Astrocyte (in vitro differentiated cells and primary cell): ENCODE measurements around the gene GLB1L3. TPM values are rescaled to one million over a fixed set of nuclear protein-coding genes. Genes with fewer than 3 reads are reported as not detected.

Experiments
- DNase-seq: peaks from one replicate; pipeline ENCODE4 v3.0.0-alpha.2; 2010; ENCODE audit warnings: low read depth
- FAIRE-seq: peaks from 2 replicates; lab custom pipeline; 2011; peaks lifted over from hg19 to GRCh38; lab: Jason Lieb, UNC
- H2AFZ ChIP-seq: 2 replicates; pipeline ENCODE4 v1.6.0; 2012; ENCODE audit warnings: low read depth, low read length, inconsistent platforms
- H3K27ac ChIP-seq: 2 replicates; pipeline ENCODE4 v1.5.1; 2011; ENCODE audit warnings: low read depth, low read length, inconsistent platforms
- H3K27me3 ChIP-seq: 2 replicates; pipeline ENCODE4 v1.6.0; 2011; ENCODE audit warnings: low read length, inconsistent platforms; ENCODE audit not compliant: insufficient read depth
- H3K36me3 ChIP-seq: 2 replicates; pipeline ENCODE4 v1.5.1; 2011; ENCODE audit warnings: low read length, inconsistent platforms; ENCODE audit not compliant: insufficient read depth
- H3K4me1 ChIP-seq: 2 replicates; pipeline ENCODE4 v1.5.1; 2011; ENCODE audit warnings: low read length, inconsistent platforms; ENCODE audit not compliant: insufficient read depth
- H3K4me2 ChIP-seq: 2 replicates; pipeline ENCODE4 v1.6.0; 2012; ENCODE audit warnings: low read length, inconsistent platforms
- H3K4me3 ChIP-seq: 2 replicates; pipeline ENCODE4 v1.5.1; 2011; ENCODE audit warnings: low read depth, mild to moderate bottlenecking, low read length, inconsistent platforms; ENCODE audit not compliant: insufficient read depth
- H3K79me2 ChIP-seq: 2 replicates; pipeline ENCODE4 v1.6.0; 2012; ENCODE audit warnings: mild to moderate bottlenecking, low read length, inconsistent platforms; ENCODE audit not compliant: insufficient read depth
- H3K9ac ChIP-seq: 2 replicates; pipeline ENCODE4 v1.6.0; 2012; ENCODE audit warnings: mild to moderate bottlenecking, low read length, inconsistent platforms
- H3K9me3 ChIP-seq: 2 replicates; pipeline ENCODE4 v1.5.1; 2012; ENCODE audit warnings: low read depth, mild to moderate bottlenecking, low read length, inconsistent platforms; ENCODE audit not compliant: insufficient read depth
- H4K20me1 ChIP-seq: 2 replicates; pipeline ENCODE4 v1.6.0; 2012; ENCODE audit warnings: low read length, inconsistent platforms; ENCODE audit not compliant: insufficient read depth
- H3K27ac Mint-ChIP-seq: one replicate; pipeline ENCODE4 v1.8.0; 2021; ENCODE audit warnings: mild to moderate bottlenecking, mixed read lengths; ENCODE audit not compliant: unreplicated experiment
- H3K27me3 Mint-ChIP-seq: one replicate; pipeline ENCODE4 v1.8.0; 2021; ENCODE audit warnings: low read depth, mixed read lengths; ENCODE audit not compliant: unreplicated experiment
- H3K36me3 Mint-ChIP-seq: one replicate; pipeline ENCODE4 v1.8.0; 2021; ENCODE audit warnings: low read depth, mixed read lengths; ENCODE audit not compliant: unreplicated experiment
- H3K4me1 Mint-ChIP-seq: one replicate; pipeline ENCODE4 v1.8.0; 2021; ENCODE audit warnings: low read depth, mixed read lengths; ENCODE audit not compliant: unreplicated experiment
- H3K4me3 Mint-ChIP-seq: one replicate; pipeline ENCODE4 v1.8.0; 2021; ENCODE audit warnings: mild to moderate bottlenecking, moderate library complexity, mixed read lengths; ENCODE audit not compliant: unreplicated experiment
- H3K9me3 Mint-ChIP-seq: one replicate; pipeline ENCODE4 v1.8.0; 2021; ENCODE audit warnings: mild to moderate bottlenecking, mixed read lengths; ENCODE audit not compliant: unreplicated experiment
- EZH2 ChIP-seq: IDR thresholded peaks from 2 replicates; pipeline ENCODE4 v1.6.1; 2012; ENCODE audit warnings: mild to moderate bottlenecking, low read length, inconsistent platforms; ENCODE audit not compliant: insufficient read depth
- total RNA-seq: library from RNA; stranded (reverse); gene quantifications from 2 replicates; pipeline ENCODE4 v1.2.1, GENCODE V29; 2021
- TF ChIP-seq, protein P1 (sequence below): IDR thresholded peaks from 2 replicates; pipeline ENCODE4 v1.5.1; 2011; ENCODE audit warnings: low read depth, mild to moderate bottlenecking, inconsistent platforms, low read length, moderate library complexity; ENCODE audit not compliant: insufficient read depth

The GLB1L3 gene
- total RNA-seq, 1 donor from 2014 or later, result 0.20 TPM

GRCh38 chr11:134267461-134267860 lies 8.7 kb upstream of the GLB1L3 start:
- Histone ChIP-seq H3K27me3 (peaks cover 22% of the 10 kb centered on the region), H3K4me3 (no peak overlapping the region), H3K79me2 (no peaks in the 10 kb centered on the region), H3K36me3 (no peaks in the 10 kb centered on the region), H3K9ac (no peak overlapping the region), H3K27ac (no peak overlapping the region), H4K20me1 (peaks cover 3% of the 10 kb centered on the region), H3K4me1 (peaks cover 7% of the 10 kb centered on the region), H3K9me3 (no peaks in the 10 kb centered on the region), H3K4me2 (no peak overlapping the region), H2AFZ (no peak overlapping the region)
- Mint-ChIP-seq H3K4me3 (no peak overlapping the region), H3K4me1 (peaks cover 21% of the 10 kb centered on the region), H3K27me3 (peaks cover 20% of the 10 kb centered on the region), H3K27ac (peak overlapping the region; percentile 62), H3K9me3 (no peaks in the 10 kb centered on the region), H3K36me3 (peaks cover 3% of the 10 kb centered on the region)
- TF ChIP-seq, protein P1, sequence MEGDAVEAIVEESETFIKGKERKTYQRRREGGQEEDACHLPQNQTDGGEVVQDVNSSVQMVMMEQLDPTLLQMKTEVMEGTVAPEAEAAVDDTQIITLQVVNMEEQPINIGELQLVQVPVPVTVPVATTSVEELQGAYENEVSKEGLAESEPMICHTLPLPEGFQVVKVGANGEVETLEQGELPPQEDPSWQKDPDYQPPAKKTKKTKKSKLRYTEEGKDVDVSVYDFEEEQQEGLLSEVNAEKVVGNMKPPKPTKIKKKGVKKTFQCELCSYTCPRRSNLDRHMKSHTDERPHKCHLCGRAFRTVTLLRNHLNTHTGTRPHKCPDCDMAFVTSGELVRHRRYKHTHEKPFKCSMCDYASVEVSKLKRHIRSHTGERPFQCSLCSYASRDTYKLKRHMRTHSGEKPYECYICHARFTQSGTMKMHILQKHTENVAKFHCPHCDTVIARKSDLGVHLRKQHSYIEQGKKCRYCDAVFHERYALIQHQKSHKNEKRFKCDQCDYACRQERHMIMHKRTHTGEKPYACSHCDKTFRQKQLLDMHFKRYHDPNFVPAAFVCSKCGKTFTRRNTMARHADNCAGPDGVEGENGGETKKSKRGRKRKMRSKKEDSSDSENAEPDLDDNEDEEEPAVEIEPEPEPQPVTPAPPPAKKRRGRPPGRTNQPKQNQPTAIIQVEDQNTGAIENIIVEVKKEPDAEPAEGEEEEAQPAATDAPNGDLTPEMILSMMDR, result no peak
- no peak for TF ChIP-seq EZH2
- DNase-seq (no peak), FAIRE-seq (no peak)

- FAIRE-seq, result no peak
- peaks cover 21% of the 10 kb centered on the region for H3K4me1 Mint-ChIP-seq
Observed at GRCh38 chr11:134267966-134268365, 8.2 kb upstream of the GLB1L3 start.

GRCh38 chr11:134270250-134270714 lies 5.9 kb upstream of the GLB1L3 start:
- Histone ChIP-seq H3K36me3 (no peaks in the 10 kb centered on the region), H3K4me1 (peaks cover 7% of the 10 kb centered on the region), H3K9me3 (no peaks in the 10 kb centered on the region), H3K9ac (no peak overlapping the region), H2AFZ (no peak overlapping the region), H4K20me1 (no peaks in the 10 kb centered on the region), H3K27ac (no peak overlapping the region), H3K4me2 (no peak overlapping the region), H3K79me2 (no peaks in the 10 kb centered on the region), H3K4me3 (no peak overlapping the region), H3K27me3 (peaks cover 49% of the 10 kb centered on the region)
- H3K27ac Mint-ChIP-seq, result no peak overlapping the region
- H3K9me3 Mint-ChIP-seq, result no peaks in the 10 kb centered on the region
- H3K4me1 Mint-ChIP-seq, result peaks cover 22% of the 10 kb centered on the region
- DNase-seq (no peak), FAIRE-seq (no peak)
- peaks cover 1% of the 10 kb centered on the region for H3K36me3 Mint-ChIP-seq
- H3K4me3 Mint-ChIP-seq, result no peak overlapping the region
- H3K27me3 Mint-ChIP-seq, result peaks cover 36% of the 10 kb centered on the region
- TF ChIP-seq, protein P1, result peak; percentile 6
- no peak for TF ChIP-seq EZH2

More at GRCh38 chr11:134267966-134268365, 8.2 kb upstream of the GLB1L3 start:
- Histone ChIP-seq H3K4me3 (no peak overlapping the region), H3K36me3 (no peaks in the 10 kb centered on the region), H3K4me1 (peaks cover 7% of the 10 kb centered on the region), H3K27ac (no peak overlapping the region), H3K27me3 (peaks cover 27% of the 10 kb centered on the region), H2AFZ (no peak overlapping the region), H4K20me1 (no peaks in the 10 kb centered on the region), H3K9me3 (no peaks in the 10 kb centered on the region), H3K79me2 (no peaks in the 10 kb centered on the region), H3K4me2 (no peak overlapping the region), H3K9ac (no peak overlapping the region)
- TF ChIP-seq, protein P1, result no peak
- no peak for TF ChIP-seq EZH2
- peaks cover 25% of the 10 kb centered on the region for H3K27me3 Mint-ChIP-seq
- H3K27ac Mint-ChIP-seq, result no peak overlapping the region
- no peak overlapping the region for H3K4me3 Mint-ChIP-seq
- H3K9me3 Mint-ChIP-seq, result no peaks in the 10 kb centered on the region
- H3K36me3 Mint-ChIP-seq, result peaks cover 3% of the 10 kb centered on the region
- peak; percentile 41 for DNase-seq
